HepG2 (cell line): ENCODE measurements around the gene THBS1.

ENCODE experiments used
- ASH2L ChIP-seq: fragments of 300-600, 200-600 bp; sonication (generic); IDR thresholded peaks from 2 replicates; pipeline ENCODE4 v1.7.0; 2017; ENCODE audit warnings: low read depth, mild to moderate bottlenecking, moderate library complexity, mixed read lengths, low read length; ENCODE audit not compliant: insufficient read length
- BHLHE40 ChIP-seq: IDR thresholded peaks from 2 replicates; pipeline ENCODE4 v1.6.1; 2011; ENCODE audit warnings: low read length, improper control_type of control experiment
- HOXA3 ChIP-seq: sonication (generic); formaldehyde crosslinking; IDR thresholded peaks from 2 replicates; pipeline ENCODE4 v1.5.0; 2020; ENCODE audit warnings: missing genetic modification reagents
- POLR2AphosphoS5 ChIP-seq: IDR thresholded peaks from 2 replicates; pipeline ENCODE4 v1.6.1; 2012; ENCODE audit warnings: low read depth, low read length
- RBAK ChIP-seq: sonication (generic); formaldehyde crosslinking; IDR thresholded peaks from 2 replicates; pipeline ENCODE4 v1.5.1; 2020; ENCODE audit warnings: mild to moderate bottlenecking, missing genetic modification reagents
- SP4 ChIP-seq: sonication (generic); formaldehyde crosslinking; IDR thresholded peaks from 2 replicates; pipeline ENCODE4 v1.8.1; 2023; ENCODE audit warnings: mild to moderate bottlenecking, missing genetic modification reagents
- YY1 ChIP-seq: IDR thresholded peaks from 2 replicates; pipeline ENCODE4 v1.6.1; 2011; ENCODE audit warnings: low read length, low read depth, moderate library complexity, mild to moderate bottlenecking; ENCODE audit not compliant: insufficient read depth, insufficient replicate concordance
- ZNF607 ChIP-seq: sonication (generic); formaldehyde crosslinking; IDR thresholded peaks from 2 replicates; pipeline ENCODE4 v1.5.1; 2020; ENCODE audit warnings: missing genetic modification reagents, mild to moderate bottlenecking, borderline replicate concordance
- TF ChIP-seq, protein P1 (sequence below): sonication (generic); formaldehyde crosslinking; IDR thresholded peaks from 2 replicates; pipeline ENCODE4 v1.4.0; 2020; ENCODE audit warnings: mild to moderate bottlenecking, missing genetic modification reagents, borderline replicate concordance
- TF ChIP-seq, protein P2 (sequence below): sonication (generic); formaldehyde crosslinking; IDR thresholded peaks from 2 replicates; pipeline ENCODE4 v1.8.1; 2023; ENCODE audit warnings: missing genetic modification reagents, mild to moderate bottlenecking, borderline replicate concordance
- TF ChIP-seq, protein P3 (sequence below): sonication (generic); formaldehyde crosslinking; IDR thresholded peaks from 2 replicates; pipeline ENCODE4 v1.5.0; 2020; ENCODE audit warnings: mild to moderate bottlenecking, missing genetic modification reagents, moderate library complexity

GRCh38 chr15:39579487-39580116 lies 1.3 kb upstream of the THBS1 start:
- TF ChIP-seq RBAK (CRISPR knock-in tag) (no peak), YY1 (no peak), BHLHE40 (peak; percentile 22; the same call in 1 of the 2 replicates), HOXA3 (no peak; the same call in 1 of the 2 replicates), SP4 (CRISPR knock-in tag) (no peak), ZNF607 (no peak), POLR2AphosphoS5 (no peak), ASH2L (no peak)
- TF ChIP-seq, protein P1, sequence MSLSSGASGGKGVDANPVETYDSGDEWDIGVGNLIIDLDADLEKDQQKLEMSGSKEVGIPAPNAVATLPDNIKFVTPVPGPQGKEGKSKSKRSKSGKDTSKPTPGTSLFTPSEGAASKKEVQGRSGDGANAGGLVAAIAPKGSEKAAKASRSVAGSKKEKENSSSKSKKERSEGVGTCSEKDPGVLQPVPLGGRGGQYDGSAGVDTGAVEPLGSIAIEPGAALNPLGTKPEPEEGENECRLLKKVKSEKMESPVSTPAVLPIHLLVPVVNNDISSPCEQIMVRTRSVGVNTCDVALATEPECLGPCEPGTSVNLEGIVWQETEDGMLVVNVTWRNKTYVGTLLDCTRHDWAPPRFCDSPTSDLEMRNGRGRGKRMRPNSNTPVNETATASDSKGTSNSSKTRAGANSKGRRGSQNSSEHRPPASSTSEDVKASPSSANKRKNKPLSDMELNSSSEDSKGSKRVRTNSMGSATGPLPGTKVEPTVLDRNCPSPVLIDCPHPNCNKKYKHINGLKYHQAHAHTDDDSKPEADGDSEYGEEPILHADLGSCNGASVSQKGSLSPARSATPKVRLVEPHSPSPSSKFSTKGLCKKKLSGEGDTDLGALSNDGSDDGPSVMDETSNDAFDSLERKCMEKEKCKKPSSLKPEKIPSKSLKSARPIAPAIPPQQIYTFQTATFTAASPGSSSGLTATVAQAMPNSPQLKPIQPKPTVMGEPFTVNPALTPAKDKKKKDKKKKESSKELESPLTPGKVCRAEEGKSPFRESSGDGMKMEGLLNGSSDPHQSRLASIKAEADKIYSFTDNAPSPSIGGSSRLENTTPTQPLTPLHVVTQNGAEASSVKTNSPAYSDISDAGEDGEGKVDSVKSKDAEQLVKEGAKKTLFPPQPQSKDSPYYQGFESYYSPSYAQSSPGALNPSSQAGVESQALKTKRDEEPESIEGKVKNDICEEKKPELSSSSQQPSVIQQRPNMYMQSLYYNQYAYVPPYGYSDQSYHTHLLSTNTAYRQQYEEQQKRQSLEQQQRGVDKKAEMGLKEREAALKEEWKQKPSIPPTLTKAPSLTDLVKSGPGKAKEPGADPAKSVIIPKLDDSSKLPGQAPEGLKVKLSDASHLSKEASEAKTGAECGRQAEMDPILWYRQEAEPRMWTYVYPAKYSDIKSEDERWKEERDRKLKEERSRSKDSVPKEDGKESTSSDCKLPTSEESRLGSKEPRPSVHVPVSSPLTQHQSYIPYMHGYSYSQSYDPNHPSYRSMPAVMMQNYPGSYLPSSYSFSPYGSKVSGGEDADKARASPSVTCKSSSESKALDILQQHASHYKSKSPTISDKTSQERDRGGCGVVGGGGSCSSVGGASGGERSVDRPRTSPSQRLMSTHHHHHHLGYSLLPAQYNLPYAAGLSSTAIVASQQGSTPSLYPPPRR (CRISPR knock-in tag), result no peak
- TF ChIP-seq, protein P2, sequence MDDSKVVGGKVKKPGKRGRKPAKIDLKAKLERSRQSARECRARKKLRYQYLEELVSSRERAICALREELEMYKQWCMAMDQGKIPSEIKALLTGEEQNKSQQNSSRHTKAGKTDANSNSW (CRISPR knock-in tag), result no peak
- TF ChIP-seq, protein P3, sequence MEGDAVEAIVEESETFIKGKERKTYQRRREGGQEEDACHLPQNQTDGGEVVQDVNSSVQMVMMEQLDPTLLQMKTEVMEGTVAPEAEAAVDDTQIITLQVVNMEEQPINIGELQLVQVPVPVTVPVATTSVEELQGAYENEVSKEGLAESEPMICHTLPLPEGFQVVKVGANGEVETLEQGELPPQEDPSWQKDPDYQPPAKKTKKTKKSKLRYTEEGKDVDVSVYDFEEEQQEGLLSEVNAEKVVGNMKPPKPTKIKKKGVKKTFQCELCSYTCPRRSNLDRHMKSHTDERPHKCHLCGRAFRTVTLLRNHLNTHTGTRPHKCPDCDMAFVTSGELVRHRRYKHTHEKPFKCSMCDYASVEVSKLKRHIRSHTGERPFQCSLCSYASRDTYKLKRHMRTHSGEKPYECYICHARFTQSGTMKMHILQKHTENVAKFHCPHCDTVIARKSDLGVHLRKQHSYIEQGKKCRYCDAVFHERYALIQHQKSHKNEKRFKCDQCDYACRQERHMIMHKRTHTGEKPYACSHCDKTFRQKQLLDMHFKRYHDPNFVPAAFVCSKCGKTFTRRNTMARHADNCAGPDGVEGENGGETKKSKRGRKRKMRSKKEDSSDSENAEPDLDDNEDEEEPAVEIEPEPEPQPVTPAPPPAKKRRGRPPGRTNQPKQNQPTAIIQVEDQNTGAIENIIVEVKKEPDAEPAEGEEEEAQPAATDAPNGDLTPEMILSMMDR, result no peak
